ENCODE measurements around the gene PHLDB1.

DNA sequence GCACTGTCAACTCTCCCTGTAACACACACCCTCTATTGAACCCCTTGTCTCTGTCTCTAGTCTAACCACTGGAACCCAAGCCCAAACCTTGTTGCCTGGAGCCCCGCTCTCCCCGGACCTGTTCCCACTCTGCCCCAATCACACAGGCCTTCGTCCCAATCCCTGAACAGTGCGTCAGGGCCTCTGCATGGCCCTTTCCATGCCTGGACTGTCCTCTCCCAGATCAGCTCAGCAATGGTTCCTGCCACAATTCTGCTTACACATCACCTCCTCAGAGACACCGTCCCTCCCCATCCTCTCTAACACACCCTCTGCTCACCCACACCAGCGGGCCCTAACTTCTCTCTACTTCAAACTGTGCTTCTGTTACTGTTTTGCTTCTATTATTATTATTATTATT, 70.6 kb downstream of the PHLDB1 start:
- TF ChIP-seq, protein P1, sequence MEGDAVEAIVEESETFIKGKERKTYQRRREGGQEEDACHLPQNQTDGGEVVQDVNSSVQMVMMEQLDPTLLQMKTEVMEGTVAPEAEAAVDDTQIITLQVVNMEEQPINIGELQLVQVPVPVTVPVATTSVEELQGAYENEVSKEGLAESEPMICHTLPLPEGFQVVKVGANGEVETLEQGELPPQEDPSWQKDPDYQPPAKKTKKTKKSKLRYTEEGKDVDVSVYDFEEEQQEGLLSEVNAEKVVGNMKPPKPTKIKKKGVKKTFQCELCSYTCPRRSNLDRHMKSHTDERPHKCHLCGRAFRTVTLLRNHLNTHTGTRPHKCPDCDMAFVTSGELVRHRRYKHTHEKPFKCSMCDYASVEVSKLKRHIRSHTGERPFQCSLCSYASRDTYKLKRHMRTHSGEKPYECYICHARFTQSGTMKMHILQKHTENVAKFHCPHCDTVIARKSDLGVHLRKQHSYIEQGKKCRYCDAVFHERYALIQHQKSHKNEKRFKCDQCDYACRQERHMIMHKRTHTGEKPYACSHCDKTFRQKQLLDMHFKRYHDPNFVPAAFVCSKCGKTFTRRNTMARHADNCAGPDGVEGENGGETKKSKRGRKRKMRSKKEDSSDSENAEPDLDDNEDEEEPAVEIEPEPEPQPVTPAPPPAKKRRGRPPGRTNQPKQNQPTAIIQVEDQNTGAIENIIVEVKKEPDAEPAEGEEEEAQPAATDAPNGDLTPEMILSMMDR (optimal IDR thresholded peaks at IDR 0.05 in 1 of 3, IDR thresholded peaks at IDR 0.05 in 1 of 3, conservative IDR thresholded peaks at IDR 0.05 in 1 of 3; ENCODE audit: extremely low read depth in 1 of 3, insufficient read depth in 2 of 3, low read length in 3 of 3), result no peak
- TF ChIP-seq EZH2 (IDR thresholded peaks at IDR 0.05; ENCODE audit: low read length), result no peak

Measured in keratinocyte (primary cell).